Measurements from ENCODE around the gene SH3RF3.

DNA sequence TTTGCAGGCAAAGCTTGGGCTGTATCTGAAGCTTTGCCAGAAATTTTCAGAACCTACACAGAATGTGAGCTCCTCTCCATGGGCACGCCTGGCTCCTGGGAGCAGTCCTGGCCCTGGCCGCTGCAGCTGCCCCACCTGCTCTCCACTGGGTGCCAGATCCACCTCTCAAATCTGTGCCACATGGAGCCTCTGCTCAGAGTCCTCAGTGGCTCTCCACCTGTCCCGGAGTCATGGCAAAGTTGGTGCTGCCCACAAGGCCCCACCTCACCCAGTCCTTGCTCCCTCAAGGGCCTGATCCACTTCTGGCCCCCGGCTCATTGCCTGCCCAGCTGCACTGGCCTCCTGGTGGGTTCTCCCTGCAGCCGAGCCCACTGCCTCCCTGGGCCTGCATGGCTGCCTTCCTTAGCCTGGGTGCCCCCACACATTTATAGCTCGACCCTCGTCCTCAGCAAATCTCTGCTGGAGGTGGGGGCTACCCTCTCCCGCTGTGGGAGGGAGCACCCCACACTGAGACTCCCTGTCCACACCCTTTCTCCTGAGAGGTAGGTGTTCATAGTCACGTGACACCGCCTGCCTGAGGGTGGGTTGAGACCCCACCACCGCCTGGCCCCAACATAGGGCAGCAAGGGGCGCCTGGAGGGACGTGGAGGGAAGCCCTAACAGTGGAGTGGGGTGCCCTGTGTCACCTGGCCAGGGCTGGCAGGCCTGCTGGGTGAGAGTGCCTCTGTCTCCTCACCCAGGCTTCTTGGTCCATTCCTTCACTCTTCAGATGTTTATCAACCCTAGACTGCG lies 224.1 kb downstream of the SH3RF3 start:
- no peak for TF ChIP-seq POLR2A (IDR thresholded peaks at IDR 0.05)
- TF ChIP-seq, protein P1, sequence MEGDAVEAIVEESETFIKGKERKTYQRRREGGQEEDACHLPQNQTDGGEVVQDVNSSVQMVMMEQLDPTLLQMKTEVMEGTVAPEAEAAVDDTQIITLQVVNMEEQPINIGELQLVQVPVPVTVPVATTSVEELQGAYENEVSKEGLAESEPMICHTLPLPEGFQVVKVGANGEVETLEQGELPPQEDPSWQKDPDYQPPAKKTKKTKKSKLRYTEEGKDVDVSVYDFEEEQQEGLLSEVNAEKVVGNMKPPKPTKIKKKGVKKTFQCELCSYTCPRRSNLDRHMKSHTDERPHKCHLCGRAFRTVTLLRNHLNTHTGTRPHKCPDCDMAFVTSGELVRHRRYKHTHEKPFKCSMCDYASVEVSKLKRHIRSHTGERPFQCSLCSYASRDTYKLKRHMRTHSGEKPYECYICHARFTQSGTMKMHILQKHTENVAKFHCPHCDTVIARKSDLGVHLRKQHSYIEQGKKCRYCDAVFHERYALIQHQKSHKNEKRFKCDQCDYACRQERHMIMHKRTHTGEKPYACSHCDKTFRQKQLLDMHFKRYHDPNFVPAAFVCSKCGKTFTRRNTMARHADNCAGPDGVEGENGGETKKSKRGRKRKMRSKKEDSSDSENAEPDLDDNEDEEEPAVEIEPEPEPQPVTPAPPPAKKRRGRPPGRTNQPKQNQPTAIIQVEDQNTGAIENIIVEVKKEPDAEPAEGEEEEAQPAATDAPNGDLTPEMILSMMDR (IDR thresholded peaks at IDR 0.05): no peak

Data from adrenal gland (tissue), 5 donors.